Brain microvascular endothelial cell (primary cell): ENCODE data around the gene SDK1.

Experiments
- DNase-seq: peaks from one replicate; pipeline ENCODE4 v3.0.0-alpha.2; 2020
- H3K27ac ChIP-seq: fragments of 250-450 bp; sonication (Bioruptor Pico); 2 replicates; pipeline ENCODE4 v1.5.1; 2020; ENCODE audit warnings: mild to moderate bottlenecking, moderate library complexity
- H3K27me3 ChIP-seq: fragments of 250-450 bp; sonication (Bioruptor Pico); replicated peaks from 2 replicates; pipeline ENCODE4 v1.5.1; 2020; ENCODE audit warnings: mild to moderate bottlenecking
- H3K36me3 ChIP-seq: fragments of 250-450 bp; sonication (Bioruptor Pico); replicated peaks from 2 replicates; pipeline ENCODE4 v1.5.1; 2020; ENCODE audit warnings: mild to moderate bottlenecking
- H3K4me3 ChIP-seq: 2 replicates; pipeline ENCODE4 v1.5.1; 2011; ENCODE audit warnings: low read depth, mild to moderate bottlenecking, control low read depth, low read length, moderate library complexity
- CTCF ChIP-seq: IDR thresholded peaks from 2 replicates; pipeline ENCODE4 v1.5.1; 2011; ENCODE audit warnings: low read depth, mild to moderate bottlenecking, moderate library complexity, low read length, control low read depth, inconsistent platforms; ENCODE audit errors: missing control alignments
- in situ Hi-C: cut with HindIII; loops from 2 replicates; pipeline ENCODE4 v1.10.0; 2017; ENCODE audit warnings: low sequenced_read_pairs, low pct_ligation_motif_present

The SDK1 gene

GRCh38 chr7:3978839-3979238, 677.8 kb downstream of the SDK1 start:
- no peaks in the 10 kb centered on the region for H3K36me3 ChIP-seq
- in situ Hi-C loops = no loop called here
- H3K27ac ChIP-seq = no peak overlapping the region
- no peak for DNase-seq
- H3K4me3 ChIP-seq = no peak overlapping the region
- TF ChIP-seq CTCF = no peak
- H3K27me3 ChIP-seq = no peaks in the 10 kb centered on the region

- no peak overlapping the region for H3K27ac ChIP-seq
- TF ChIP-seq CTCF = no peak
- no peaks in the 10 kb centered on the region for H3K36me3 ChIP-seq
- H3K4me3 ChIP-seq = no peak overlapping the region
- H3K27me3 ChIP-seq = no peaks in the 10 kb centered on the region
- in situ Hi-C loops = no loop called here
- DNase-seq = no peak
Observed at GRCh38 chr7:3979611-3980299, 678.7 kb downstream of the SDK1 start.

GRCh38 chr7:3980300-3980643, 679.2 kb downstream of the SDK1 start:
- TF ChIP-seq CTCF = no peak
- peak; percentile 46 for DNase-seq

GRCh38 chr7:3981281-3981680, 680.2 kb downstream of the SDK1 start:
- TF ChIP-seq CTCF = no peak
- H3K27me3 ChIP-seq = no peaks in the 10 kb centered on the region
- H3K27ac ChIP-seq = no peak overlapping the region
- DNase-seq = no peak
- in situ Hi-C loops = no loop called here
- no peak overlapping the region for H3K4me3 ChIP-seq
- no peaks in the 10 kb centered on the region for H3K36me3 ChIP-seq

More at GRCh38 chr7:3980300-3980643, 679.2 kb downstream of the SDK1 start:
- H3K36me3 ChIP-seq = no peaks in the 10 kb centered on the region
- no peak overlapping the region for H3K4me3 ChIP-seq
- H3K27me3 ChIP-seq = no peaks in the 10 kb centered on the region
- no peak overlapping the region for H3K27ac ChIP-seq
- in situ Hi-C loops = no loop called here

GRCh38 chr7:3984456-3984855, 683.4 kb downstream of the SDK1 start:
- no peak for TF ChIP-seq CTCF
- no peak overlapping the region for H3K4me3 ChIP-seq
- no peak overlapping the region for H3K27ac ChIP-seq
- no peaks in the 10 kb centered on the region for H3K27me3 ChIP-seq
- in situ Hi-C loops = no loop called here
- no peak for DNase-seq
- H3K36me3 ChIP-seq = no peaks in the 10 kb centered on the region

GRCh38 chr7:3986927-3987326, 685.9 kb downstream of the SDK1 start:
- no peak overlapping the region for H3K4me3 ChIP-seq
- TF ChIP-seq CTCF = no peak
- no peaks in the 10 kb centered on the region for H3K27me3 ChIP-seq
- no peaks in the 10 kb centered on the region for H3K36me3 ChIP-seq
- DNase-seq = no peak
- H3K27ac ChIP-seq = no peak overlapping the region
- in situ Hi-C loops = no loop called here
